Epithelial cell of esophagus (primary cell): Measurements from ENCODE around the gene MBL2.

Experiments
- DNase-seq: peaks from one replicate; pipeline ENCODE4 v3.0.0; 2010; ENCODE audit warnings: low read depth
- H3K4me3 ChIP-seq: 2 replicates; pipeline ENCODE4 v1.5.1; 2011; ENCODE audit warnings: mild to moderate bottlenecking, low read length, control low read depth
- TF ChIP-seq, protein P1 (sequence below): IDR thresholded peaks from 2 replicates; pipeline ENCODE4 v1.5.1; 2011; ENCODE audit warnings: low read depth, mild to moderate bottlenecking, low read length, control low read depth, inconsistent platforms; ENCODE audit not compliant: insufficient read depth; ENCODE audit errors: missing control alignments

MBL2 gene

GRCh38 chr10:52752801-52753445 lies 19.7 kb downstream of the MBL2 start:
- DNase-seq = no peak
- no peak overlapping the region for H3K4me3 ChIP-seq
- TF ChIP-seq, protein P1, sequence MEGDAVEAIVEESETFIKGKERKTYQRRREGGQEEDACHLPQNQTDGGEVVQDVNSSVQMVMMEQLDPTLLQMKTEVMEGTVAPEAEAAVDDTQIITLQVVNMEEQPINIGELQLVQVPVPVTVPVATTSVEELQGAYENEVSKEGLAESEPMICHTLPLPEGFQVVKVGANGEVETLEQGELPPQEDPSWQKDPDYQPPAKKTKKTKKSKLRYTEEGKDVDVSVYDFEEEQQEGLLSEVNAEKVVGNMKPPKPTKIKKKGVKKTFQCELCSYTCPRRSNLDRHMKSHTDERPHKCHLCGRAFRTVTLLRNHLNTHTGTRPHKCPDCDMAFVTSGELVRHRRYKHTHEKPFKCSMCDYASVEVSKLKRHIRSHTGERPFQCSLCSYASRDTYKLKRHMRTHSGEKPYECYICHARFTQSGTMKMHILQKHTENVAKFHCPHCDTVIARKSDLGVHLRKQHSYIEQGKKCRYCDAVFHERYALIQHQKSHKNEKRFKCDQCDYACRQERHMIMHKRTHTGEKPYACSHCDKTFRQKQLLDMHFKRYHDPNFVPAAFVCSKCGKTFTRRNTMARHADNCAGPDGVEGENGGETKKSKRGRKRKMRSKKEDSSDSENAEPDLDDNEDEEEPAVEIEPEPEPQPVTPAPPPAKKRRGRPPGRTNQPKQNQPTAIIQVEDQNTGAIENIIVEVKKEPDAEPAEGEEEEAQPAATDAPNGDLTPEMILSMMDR = no peak

DNA sequence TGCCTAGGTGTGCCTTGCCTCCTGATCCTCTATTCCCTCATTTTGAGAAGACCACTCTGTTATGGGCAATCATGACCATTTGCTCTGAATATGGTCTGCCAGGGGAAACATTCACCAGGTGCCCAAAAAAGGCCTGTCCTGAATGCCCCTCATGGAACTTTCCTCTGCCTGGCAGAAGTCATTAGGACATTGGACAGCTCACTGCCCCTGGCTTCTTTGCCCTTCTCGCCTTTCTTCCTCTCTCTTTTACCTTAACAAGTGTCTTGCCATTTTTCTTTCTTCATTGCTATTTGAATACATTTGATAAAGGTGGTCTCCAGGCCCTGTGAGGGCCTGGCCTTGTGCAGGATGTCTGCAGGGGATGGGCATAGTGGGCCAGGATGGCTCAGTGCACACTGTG lies 20.3 kb downstream of the MBL2 start:
- DNase-seq = no peak
- TF ChIP-seq, protein P1 = no peak
- H3K4me3 ChIP-seq = no peak overlapping the region

DNA sequence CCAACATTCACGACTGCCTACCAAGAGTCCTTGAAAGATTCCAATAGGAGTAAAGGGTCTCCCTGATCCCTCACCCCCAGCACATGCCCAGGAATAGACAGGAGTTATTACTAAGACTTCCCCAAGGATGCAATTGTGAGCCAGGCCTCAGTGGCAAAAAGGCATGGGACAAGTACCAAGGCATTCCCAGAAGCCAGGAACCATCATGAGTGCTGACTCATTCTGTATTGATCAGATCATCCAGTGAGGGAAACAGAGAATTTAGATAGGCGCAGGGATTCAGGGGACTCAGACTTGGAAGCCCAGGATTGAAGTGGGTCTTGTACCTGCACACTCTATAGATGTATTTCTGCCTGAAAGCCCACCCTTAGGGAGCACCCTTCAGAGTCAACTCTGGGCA lies 21.2 kb downstream of the MBL2 start:
- H3K4me3 ChIP-seq = no peak overlapping the region
- TF ChIP-seq, protein P1 = no peak
- DNase-seq = no peak

GRCh38 chr10:52750629-52751028 lies 22.0 kb downstream of the MBL2 start:
- TF ChIP-seq, protein P1 = no peak
- DNase-seq = no peak
- no peak overlapping the region for H3K4me3 ChIP-seq

DNA sequence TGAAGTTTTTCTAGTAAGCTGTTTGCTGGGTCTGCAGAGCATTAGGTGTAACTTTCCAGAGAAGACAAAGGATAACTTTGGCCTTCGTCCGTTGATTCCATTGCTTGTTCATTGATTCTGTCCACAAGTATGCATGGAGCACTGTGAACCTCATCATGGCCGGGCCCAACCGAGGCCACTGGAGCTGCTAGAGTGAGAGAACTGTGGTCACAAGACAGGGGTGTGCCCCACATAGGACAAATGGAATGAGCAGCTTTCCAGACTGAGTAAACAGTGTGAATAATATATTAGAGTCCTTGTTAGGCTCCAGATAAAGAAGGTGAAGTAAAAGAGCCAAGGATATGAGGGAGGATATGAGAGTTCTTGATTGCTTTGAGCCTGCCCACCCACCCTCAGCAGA lies 24.9 kb downstream of the MBL2 start:
- no peak overlapping the region for H3K4me3 ChIP-seq
- no peak for DNase-seq
- TF ChIP-seq, protein P1 = no peak

GRCh38 chr10:52746169-52746568 lies 26.4 kb downstream of the MBL2 start:
- TF ChIP-seq, protein P1 = no peak
- no peak for DNase-seq
- H3K4me3 ChIP-seq = no peak overlapping the region
